ENCODE data around the gene BYSL. TPM values are rescaled to one million over a fixed set of nuclear protein-coding genes. Genes with fewer than 3 reads are reported as not detected.

BYSL gene
- total and polyA plus RNA-seq, 10 of the 15 experiments (the other 5 are each of a cell fraction or from before 2014, with no cell fraction given): 12.6 to 51.1 (median 33.0) TPM

DNA sequence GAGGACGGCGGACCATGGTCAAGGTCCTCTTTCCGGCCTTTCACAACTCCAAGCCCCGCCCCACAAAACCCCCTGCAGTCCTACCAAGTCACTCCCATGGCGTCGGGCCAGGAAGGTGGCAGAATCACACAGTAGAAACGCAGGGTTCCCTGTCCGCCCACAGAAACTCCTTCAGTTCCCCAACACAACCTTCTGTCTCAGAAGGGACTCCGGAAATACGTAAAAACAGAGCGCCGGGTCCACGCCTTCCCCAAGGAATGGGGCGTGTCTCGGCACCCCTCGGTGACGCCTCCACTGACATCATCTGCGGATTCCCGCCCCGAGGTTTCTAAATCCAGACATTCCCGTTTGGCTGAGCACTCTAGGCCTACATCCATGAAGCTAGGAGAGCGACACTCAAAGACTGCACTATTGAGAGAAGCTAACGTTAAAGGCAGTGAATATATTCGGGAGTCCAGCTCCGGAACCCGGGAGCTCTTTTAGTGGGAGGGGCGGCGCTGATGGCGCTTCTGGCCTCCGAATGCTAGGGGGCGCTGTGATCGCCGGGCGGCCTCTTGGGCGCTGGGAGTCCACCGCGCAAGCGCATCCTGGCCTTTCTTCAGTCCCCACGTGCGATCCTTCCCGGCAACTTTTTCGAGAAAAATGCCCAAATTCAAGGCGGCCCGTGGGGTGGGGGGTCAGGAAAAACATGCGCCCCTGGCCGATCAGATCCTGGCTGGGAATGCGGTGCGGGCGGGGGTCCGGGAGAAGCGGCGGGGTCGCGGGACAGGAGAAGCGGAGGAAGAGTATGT lies at the start of gene BYSL, which contains the start of gene MED20 (continued):
- TF ChIP-seq, protein P1, sequence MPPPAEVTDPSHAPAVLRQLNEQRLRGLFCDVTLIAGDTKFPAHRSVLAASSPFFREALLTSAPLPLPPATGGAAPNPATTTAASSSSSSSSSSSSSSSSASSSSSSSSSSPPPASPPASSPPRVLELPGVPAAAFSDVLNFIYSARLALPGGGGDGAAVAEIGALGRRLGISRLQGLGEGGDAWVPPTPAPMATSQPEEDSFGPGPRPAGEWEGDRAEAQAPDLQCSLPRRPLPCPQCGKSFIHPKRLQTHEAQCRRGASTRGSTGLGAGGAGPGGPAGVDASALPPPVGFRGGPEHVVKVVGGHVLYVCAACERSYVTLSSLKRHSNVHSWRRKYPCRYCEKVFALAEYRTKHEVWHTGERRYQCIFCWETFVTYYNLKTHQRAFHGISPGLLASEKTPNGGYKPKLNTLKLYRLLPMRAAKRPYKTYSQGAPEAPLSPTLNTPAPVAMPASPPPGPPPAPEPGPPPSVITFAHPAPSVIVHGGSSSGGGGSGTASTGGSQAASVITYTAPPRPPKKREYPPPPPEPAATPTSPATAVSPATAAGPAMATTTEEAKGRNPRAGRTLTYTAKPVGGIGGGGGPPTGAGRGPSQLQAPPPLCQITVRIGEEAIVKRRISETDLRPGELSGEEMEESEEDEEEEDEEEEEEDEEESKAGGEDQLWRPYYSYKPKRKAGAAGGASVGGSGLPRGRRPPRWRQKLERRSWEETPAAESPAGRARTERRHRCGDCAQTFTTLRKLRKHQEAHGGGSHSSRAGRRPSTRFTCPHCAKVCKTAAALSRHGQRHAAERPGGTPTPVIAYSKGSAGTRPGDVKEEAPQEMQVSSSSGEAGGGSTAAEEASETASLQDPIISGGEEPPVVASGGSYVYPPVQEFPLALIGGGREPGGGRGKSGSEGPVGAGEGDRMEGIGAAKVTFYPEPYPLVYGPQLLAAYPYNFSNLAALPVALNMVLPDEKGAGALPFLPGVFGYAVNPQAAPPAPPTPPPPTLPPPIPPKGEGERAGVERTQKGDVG (CRISPR knock-in tag; IDR thresholded peaks at IDR 0.05): no peak
- TF ChIP-seq POLR2AphosphoS2 (IDR thresholded peaks at IDR 0.05; ENCODE audit: low read depth, low read length) (peak; percentile 82; the same call in 1 of the 2 replicates), MTA2 (IDR thresholded peaks at IDR 0.05; ENCODE audit: low read depth) (no peak), CHD2 (IDR thresholded peaks at IDR 0.05; ENCODE audit: borderline replicate concordance, low read depth, low read length) (0 out of 2 replicates have a peak, but pooled peaks have one; percentile 43), RCOR1 (conservative IDR thresholded peaks at IDR 0.05; ENCODE audit: low read depth, low read length) (no peak), FOXM1 (IDR thresholded peaks at IDR 0.05; ENCODE audit: low read depth, low read length) (peak; percentile 63; the same call in 1 of the 2 replicates), FOS (IDR thresholded peaks at IDR 0.05; ENCODE audit: borderline replicate concordance, extremely low read depth, insufficient read length) (no peak), ZNF24 (IDR thresholded peaks at IDR 0.05) (no peak), YBX1 (IDR thresholded peaks at IDR 0.05) (no peak), TCF7 (IDR thresholded peaks at IDR 0.05; ENCODE audit: borderline replicate concordance) (peak; percentile 37; the same call in 1 of the 2 replicates), MXI1 (IDR thresholded peaks at IDR 0.05; ENCODE audit: low read depth, low read length) (peak; percentile 99), STAT3 (IDR thresholded peaks at IDR 0.05; ENCODE audit: low read depth, low read length) (no peak), KLF5 (IDR thresholded peaks at IDR 0.05; ENCODE audit: partially characterized antibody) (peak; percentile 89), SMARCA5 (IDR thresholded peaks at IDR 0.05) (peak; percentile 25; the same call in 1 of the 2 replicates), DPF2 (IDR thresholded peaks at IDR 0.05) (no peak), ASH2L (IDR thresholded peaks at IDR 0.05; ENCODE audit: borderline replicate concordance, low read depth) (peak; percentile 86; the same call in 1 of the 2 replicates), SRF (IDR thresholded peaks at IDR 0.05; ENCODE audit: low read depth in 2 of 2, low read length in 2 of 2) (peak in 1 of 2 experiments; percentile 85; a peak in 2 of 4 replicates), PAX8 (IDR thresholded peaks at IDR 0.05) (no peak)
- TF ChIP-seq, protein P2, sequence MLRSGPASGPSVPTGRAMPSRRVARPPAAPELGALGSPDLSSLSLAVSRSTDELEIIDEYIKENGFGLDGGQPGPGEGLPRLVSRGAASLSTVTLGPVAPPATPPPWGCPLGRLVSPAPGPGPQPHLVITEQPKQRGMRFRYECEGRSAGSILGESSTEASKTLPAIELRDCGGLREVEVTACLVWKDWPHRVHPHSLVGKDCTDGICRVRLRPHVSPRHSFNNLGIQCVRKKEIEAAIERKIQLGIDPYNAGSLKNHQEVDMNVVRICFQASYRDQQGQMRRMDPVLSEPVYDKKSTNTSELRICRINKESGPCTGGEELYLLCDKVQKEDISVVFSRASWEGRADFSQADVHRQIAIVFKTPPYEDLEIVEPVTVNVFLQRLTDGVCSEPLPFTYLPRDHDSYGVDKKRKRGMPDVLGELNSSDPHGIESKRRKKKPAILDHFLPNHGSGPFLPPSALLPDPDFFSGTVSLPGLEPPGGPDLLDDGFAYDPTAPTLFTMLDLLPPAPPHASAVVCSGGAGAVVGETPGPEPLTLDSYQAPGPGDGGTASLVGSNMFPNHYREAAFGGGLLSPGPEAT (IDR thresholded peaks at IDR 0.05; ENCODE audit: low read depth): peak; percentile 91
- TF ChIP-seq, protein P3, sequence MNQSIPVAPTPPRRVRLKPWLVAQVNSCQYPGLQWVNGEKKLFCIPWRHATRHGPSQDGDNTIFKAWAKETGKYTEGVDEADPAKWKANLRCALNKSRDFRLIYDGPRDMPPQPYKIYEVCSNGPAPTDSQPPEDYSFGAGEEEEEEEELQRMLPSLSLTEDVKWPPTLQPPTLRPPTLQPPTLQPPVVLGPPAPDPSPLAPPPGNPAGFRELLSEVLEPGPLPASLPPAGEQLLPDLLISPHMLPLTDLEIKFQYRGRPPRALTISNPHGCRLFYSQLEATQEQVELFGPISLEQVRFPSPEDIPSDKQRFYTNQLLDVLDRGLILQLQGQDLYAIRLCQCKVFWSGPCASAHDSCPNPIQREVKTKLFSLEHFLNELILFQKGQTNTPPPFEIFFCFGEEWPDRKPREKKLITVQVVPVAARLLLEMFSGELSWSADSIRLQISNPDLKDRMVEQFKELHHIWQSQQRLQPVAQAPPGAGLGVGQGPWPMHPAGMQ (IDR thresholded peaks at IDR 0.05; ENCODE audit: borderline replicate concordance): no peak
- TF ChIP-seq, protein P4, sequence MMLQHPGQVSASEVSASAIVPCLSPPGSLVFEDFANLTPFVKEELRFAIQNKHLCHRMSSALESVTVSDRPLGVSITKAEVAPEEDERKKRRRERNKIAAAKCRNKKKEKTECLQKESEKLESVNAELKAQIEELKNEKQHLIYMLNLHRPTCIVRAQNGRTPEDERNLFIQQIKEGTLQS (IDR thresholded peaks at IDR 0.05; ENCODE audit: borderline replicate concordance, extremely low read depth, low read depth, low read length): peak; percentile 82; the same call in 1 of the 2 replicates
- TF ChIP-seq, protein P5, sequence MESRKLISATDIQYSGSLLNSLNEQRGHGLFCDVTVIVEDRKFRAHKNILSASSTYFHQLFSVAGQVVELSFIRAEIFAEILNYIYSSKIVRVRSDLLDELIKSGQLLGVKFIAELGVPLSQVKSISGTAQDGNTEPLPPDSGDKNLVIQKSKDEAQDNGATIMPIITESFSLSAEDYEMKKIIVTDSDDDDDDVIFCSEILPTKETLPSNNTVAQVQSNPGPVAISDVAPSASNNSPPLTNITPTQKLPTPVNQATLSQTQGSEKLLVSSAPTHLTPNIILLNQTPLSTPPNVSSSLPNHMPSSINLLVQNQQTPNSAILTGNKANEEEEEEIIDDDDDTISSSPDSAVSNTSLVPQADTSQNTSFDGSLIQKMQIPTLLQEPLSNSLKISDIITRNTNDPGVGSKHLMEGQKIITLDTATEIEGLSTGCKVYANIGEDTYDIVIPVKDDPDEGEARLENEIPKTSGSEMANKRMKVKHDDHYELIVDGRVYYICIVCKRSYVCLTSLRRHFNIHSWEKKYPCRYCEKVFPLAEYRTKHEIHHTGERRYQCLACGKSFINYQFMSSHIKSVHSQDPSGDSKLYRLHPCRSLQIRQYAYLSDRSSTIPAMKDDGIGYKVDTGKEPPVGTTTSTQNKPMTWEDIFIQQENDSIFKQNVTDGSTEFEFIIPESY (IDR thresholded peaks at IDR 0.05): no peak

Data from GM12878 (cell line).